HepG2 (cell line): ENCODE results near the gene TOMM22. TPM values are rescaled to one million over a fixed set of nuclear protein-coding genes. Genes with fewer than 3 reads are reported as not detected.

Source experiments
- IKZF1 ChIP-seq: fragments of 450-650 bp; IDR thresholded peaks from 2 replicates; pipeline ENCODE4 v1.7.1; 2016
- ZSCAN12 ChIP-seq: sonication (generic); formaldehyde crosslinking; IDR thresholded peaks from 2 replicates; pipeline ENCODE4 v1.9.0; 2021; ENCODE audit warnings: mild to moderate bottlenecking, missing genetic modification reagents
- polyA plus RNA-seq, 8 experiments: library from polyadenylated mRNA; depleted of rRNA in 3 of 8; stranded (reverse) in 7 of 8; unstranded in 1 of 8; fragments of >200 nt; fragmentation: Illumina TruSeq in 4 of 8; extraction: Trizol in 4 of 8; gene quantifications; 2 replicates each; pipeline versions ENCODE4 v1.2.1 to v1.2.3, GENCODE V29; 2011 to 2016; ENCODE audit warnings: low read depth in 4 of 8, missing spikeins in 1 of 8, mixed read lengths in 1 of 8; ENCODE audit not compliant: insufficient read depth in 1 of 8
- total RNA-seq, 5 experiments: library from RNA; depleted of rRNA; stranded (reverse); fragments of >200 nt; fragmentation: Illumina TruSeq; extraction: Trizol; gene quantifications; 2 replicates each; pipeline ENCODE4 v1.2.3, GENCODE V29; 2016; ENCODE audit warnings: low read depth in 1 of 5
- TF ChIP-seq, protein P1 (sequence below): sonication (generic); formaldehyde crosslinking; IDR thresholded peaks from 2 replicates; pipeline ENCODE4 v1.4.0; 2020; ENCODE audit warnings: missing genetic modification reagents
- TF ChIP-seq, protein P2 (sequence below), 2 experiments: sonication (generic) in 1 of 2; formaldehyde crosslinking in 1 of 2; IDR thresholded peaks; 2 replicates each; pipeline versions ENCODE4 v1.4.0 to v1.6.1; 2018 to 2020; ENCODE audit warnings: missing genetic modification reagents in 2 of 2, borderline replicate concordance in 1 of 2, low read depth in 1 of 2, mild to moderate bottlenecking in 1 of 2, missing biosample characterization in 1 of 2
- TF ChIP-seq, protein P3 (sequence below): sonication (generic); formaldehyde crosslinking; IDR thresholded peaks from 2 replicates; pipeline ENCODE4 v1.4.0; 2020; ENCODE audit warnings: mild to moderate bottlenecking, missing genetic modification reagents
- TF ChIP-seq, protein P4 (sequence below): sonication (generic); formaldehyde crosslinking; IDR thresholded peaks from 2 replicates; pipeline ENCODE4 v1.8.1; 2023; ENCODE audit warnings: mild to moderate bottlenecking, missing genetic modification reagents
- TF ChIP-seq, protein P5 (sequence below): sonication (generic); formaldehyde crosslinking; IDR thresholded peaks from 2 replicates; pipeline ENCODE4 v1.8.0; 2022; ENCODE audit warnings: missing genetic modification reagents, mild to moderate bottlenecking, moderate library complexity, borderline replicate concordance
- TF ChIP-seq, protein P6 (sequence below): sonication (generic); formaldehyde crosslinking; IDR thresholded peaks from 2 replicates; pipeline ENCODE4 v1.4.0; 2020; ENCODE audit warnings: missing genetic modification reagents, borderline replicate concordance

Gene TOMM22
- total and polyA plus RNA-seq, 2 of the 13 experiments (the other 11 are each of a cell fraction or from before 2014, with no cell fraction given) = 46.9 to 118 TPM

DNA sequence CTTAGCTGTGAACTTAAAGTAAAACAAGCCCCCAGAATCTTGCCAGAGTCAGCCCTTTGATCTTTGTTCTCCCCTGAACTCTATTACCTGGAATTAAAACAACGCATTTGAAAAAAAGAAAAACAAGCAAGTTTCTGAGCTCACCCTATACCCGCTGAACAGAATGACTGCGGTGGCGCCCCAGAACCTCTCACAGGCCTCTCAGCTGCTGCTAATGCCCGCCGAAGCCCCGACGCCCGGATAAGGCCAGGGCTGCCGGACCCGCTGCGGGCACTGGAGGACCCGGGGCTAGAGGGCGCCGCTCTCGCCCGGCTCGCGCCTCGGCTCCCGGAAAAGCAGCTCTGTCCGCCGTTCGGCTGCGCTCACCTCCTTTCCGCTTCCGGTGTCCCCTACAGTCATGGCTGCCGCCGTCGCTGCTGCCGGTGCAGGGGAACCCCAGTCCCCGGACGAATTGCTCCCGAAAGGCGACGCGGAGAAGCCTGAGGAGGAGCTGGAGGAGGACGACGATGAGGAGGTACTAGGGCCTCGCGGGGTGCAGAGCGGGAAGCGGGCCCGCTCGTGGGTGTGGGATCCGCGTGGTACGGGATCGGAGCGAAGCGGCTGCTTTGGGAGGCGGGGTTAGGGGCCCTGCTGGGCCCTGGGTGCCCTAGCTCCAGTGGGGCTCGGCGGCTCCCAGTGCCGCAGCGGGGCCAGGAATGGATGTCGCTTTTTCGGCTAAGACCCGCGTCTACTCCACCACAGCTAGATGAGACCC lies at the start of gene TOMM22 (continued):
- TF ChIP-seq, protein P1, sequence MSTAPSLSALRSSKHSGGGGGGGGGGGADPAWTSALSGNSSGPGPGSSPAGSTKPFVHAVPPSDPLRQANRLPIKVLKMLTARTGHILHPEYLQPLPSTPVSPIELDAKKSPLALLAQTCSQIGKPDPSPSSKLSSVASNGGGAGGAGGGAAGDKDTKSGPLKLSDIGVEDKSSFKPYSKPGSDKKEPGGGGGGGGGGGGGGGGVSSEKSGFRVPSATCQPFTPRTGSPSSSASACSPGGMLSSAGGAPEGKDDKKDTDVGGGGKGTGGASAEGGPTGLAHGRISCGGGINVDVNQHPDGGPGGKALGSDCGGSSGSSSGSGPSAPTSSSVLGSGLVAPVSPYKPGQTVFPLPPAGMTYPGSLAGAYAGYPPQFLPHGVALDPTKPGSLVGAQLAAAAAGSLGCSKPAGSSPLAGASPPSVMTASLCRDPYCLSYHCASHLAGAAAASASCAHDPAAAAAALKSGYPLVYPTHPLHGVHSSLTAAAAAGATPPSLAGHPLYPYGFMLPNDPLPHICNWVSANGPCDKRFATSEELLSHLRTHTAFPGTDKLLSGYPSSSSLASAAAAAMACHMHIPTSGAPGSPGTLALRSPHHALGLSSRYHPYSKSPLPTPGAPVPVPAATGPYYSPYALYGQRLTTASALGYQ (CRISPR knock-in tag) = peak; percentile 93
- TF ChIP-seq IKZF1 (no peak), ZSCAN12 (CRISPR knock-in tag) (peak; percentile 94)
- TF ChIP-seq, protein P2, sequence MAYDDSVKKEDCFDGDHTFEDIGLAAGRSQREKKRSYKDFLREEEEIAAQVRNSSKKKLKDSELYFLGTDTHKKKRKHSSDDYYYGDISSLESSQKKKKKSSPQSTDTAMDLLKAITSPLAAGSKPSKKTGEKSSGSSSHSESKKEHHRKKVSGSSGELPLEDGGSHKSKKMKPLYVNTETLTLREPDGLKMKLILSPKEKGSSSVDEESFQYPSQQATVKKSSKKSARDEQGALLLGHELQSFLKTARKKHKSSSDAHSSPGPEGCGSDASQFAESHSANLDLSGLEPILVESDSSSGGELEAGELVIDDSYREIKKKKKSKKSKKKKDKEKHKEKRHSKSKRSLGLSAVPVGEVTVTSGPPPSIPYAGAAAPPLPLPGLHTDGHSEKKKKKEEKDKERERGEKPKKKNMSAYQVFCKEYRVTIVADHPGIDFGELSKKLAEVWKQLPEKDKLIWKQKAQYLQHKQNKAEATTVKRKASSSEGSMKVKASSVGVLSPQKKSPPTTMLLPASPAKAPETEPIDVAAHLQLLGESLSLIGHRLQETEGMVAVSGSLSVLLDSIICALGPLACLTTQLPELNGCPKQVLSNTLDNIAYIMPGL (CRISPR knock-in tag; IDR thresholded peaks at IDR 0.05; ENCODE audit: borderline replicate concordance in 1 of 2, low read depth in 1 of 2) = peak; percentile 95 to 96
- TF ChIP-seq, protein P3, sequence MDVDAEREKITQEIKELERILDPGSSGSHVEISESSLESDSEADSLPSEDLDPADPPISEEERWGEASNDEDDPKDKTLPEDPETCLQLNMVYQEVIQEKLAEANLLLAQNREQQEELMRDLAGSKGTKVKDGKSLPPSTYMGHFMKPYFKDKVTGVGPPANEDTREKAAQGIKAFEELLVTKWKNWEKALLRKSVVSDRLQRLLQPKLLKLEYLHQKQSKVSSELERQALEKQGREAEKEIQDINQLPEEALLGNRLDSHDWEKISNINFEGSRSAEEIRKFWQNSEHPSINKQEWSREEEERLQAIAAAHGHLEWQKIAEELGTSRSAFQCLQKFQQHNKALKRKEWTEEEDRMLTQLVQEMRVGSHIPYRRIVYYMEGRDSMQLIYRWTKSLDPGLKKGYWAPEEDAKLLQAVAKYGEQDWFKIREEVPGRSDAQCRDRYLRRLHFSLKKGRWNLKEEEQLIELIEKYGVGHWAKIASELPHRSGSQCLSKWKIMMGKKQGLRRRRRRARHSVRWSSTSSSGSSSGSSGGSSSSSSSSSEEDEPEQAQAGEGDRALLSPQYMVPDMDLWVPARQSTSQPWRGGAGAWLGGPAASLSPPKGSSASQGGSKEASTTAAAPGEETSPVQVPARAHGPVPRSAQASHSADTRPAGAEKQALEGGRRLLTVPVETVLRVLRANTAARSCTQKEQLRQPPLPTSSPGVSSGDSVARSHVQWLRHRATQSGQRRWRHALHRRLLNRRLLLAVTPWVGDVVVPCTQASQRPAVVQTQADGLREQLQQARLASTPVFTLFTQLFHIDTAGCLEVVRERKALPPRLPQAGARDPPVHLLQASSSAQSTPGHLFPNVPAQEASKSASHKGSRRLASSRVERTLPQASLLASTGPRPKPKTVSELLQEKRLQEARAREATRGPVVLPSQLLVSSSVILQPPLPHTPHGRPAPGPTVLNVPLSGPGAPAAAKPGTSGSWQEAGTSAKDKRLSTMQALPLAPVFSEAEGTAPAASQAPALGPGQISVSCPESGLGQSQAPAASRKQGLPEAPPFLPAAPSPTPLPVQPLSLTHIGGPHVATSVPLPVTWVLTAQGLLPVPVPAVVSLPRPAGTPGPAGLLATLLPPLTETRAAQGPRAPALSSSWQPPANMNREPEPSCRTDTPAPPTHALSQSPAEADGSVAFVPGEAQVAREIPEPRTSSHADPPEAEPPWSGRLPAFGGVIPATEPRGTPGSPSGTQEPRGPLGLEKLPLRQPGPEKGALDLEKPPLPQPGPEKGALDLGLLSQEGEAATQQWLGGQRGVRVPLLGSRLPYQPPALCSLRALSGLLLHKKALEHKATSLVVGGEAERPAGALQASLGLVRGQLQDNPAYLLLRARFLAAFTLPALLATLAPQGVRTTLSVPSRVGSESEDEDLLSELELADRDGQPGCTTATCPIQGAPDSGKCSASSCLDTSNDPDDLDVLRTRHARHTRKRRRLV = no peak; the same call in 1 of the 2 replicates
- TF ChIP-seq, protein P4, sequence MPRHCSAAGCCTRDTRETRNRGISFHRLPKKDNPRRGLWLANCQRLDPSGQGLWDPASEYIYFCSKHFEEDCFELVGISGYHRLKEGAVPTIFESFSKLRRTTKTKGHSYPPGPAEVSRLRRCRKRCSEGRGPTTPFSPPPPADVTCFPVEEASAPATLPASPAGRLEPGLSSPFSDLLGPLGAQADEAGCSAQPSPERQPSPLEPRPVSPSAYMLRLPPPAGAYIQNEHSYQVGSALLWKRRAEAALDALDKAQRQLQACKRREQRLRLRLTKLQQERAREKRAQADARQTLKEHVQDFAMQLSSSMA = peak; percentile 97
- TF ChIP-seq, protein P5, sequence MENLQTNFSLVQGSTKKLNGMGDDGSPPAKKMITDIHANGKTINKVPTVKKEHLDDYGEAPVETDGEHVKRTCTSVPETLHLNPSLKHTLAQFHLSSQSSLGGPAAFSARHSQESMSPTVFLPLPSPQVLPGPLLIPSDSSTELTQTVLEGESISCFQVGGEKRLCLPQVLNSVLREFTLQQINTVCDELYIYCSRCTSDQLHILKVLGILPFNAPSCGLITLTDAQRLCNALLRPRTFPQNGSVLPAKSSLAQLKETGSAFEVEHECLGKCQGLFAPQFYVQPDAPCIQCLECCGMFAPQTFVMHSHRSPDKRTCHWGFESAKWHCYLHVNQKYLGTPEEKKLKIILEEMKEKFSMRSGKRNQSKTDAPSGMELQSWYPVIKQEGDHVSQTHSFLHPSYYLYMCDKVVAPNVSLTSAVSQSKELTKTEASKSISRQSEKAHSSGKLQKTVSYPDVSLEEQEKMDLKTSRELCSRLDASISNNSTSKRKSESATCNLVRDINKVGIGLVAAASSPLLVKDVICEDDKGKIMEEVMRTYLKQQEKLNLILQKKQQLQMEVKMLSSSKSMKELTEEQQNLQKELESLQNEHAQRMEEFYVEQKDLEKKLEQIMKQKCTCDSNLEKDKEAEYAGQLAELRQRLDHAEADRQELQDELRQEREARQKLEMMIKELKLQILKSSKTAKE (CRISPR knock-in tag) = 0 out of 2 replicates have a peak, but pooled peaks have one; percentile 14
- TF ChIP-seq, protein P6, sequence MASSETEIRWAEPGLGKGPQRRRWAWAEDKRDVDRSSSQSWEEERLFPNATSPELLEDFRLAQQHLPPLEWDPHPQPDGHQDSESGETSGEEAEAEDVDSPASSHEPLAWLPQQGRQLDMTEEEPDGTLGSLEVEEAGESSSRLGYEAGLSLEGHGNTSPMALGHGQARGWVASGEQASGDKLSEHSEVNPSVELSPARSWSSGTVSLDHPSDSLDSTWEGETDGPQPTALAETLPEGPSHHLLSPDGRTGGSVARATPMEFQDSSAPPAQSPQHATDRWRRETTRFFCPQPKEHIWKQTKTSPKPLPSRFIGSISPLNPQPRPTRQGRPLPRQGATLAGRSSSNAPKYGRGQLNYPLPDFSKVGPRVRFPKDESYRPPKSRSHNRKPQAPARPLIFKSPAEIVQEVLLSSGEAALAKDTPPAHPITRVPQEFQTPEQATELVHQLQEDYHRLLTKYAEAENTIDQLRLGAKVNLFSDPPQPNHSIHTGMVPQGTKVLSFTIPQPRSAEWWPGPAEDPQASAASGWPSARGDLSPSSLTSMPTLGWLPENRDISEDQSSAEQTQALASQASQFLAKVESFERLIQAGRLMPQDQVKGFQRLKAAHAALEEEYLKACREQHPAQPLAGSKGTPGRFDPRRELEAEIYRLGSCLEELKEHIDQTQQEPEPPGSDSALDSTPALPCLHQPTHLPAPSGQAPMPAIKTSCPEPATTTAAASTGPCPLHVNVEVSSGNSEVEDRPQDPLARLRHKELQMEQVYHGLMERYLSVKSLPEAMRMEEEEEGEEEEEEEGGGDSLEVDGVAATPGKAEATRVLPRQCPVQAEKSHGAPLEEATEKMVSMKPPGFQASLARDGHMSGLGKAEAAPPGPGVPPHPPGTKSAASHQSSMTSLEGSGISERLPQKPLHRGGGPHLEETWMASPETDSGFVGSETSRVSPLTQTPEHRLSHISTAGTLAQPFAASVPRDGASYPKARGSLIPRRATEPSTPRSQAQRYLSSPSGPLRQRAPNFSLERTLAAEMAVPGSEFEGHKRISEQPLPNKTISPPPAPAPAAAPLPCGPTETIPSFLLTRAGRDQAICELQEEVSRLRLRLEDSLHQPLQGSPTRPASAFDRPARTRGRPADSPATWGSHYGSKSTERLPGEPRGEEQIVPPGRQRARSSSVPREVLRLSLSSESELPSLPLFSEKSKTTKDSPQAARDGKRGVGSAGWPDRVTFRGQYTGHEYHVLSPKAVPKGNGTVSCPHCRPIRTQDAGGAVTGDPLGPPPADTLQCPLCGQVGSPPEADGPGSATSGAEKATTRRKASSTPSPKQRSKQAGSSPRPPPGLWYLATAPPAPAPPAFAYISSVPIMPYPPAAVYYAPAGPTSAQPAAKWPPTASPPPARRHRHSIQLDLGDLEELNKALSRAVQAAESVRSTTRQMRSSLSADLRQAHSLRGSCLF (CRISPR knock-in tag) = peak; percentile 75; the same call in 1 of the 2 replicates
